PFSK-1 (cell line): ENCODE results near the gene HPD.

Experiments
- POLR2AphosphoS5 ChIP-seq: IDR thresholded peaks from 2 replicates; pipeline ENCODE4 v1.6.1; 2012; ENCODE audit warnings: low read depth, mild to moderate bottlenecking, control low read depth, low read length, moderate library complexity
- SIN3A ChIP-seq: IDR thresholded peaks from 2 replicates; pipeline ENCODE4 v1.6.1; 2012; ENCODE audit warnings: mild to moderate bottlenecking, low read length, moderate library complexity, borderline replicate concordance; ENCODE audit not compliant: insufficient read depth
- TAF1 ChIP-seq: IDR thresholded peaks from 2 replicates; pipeline ENCODE4 v1.6.1; 2012; ENCODE audit warnings: low read length, control low read depth, borderline replicate concordance; ENCODE audit not compliant: insufficient read depth
- TF ChIP-seq, protein P1 (sequence below), 2 experiments: IDR thresholded peaks; 2 replicates each; pipeline versions ENCODE4 v1.6.1 to v1.8.0; 2011 to 2012; ENCODE audit warnings: low read depth in 2 of 2, low read length in 2 of 2, control low read depth in 1 of 2, inconsistent platforms in 1 of 2, mild to moderate bottlenecking in 1 of 2, moderate library complexity in 1 of 2; ENCODE audit not compliant: insufficient read depth in 1 of 2

GRCh38 chr12:121857322-121858246 is 1.1 kb downstream of the HPD start:
- TF ChIP-seq TAF1 (no peak), POLR2AphosphoS5 (no peak), SIN3A (no peak)
- TF ChIP-seq, protein P1, sequence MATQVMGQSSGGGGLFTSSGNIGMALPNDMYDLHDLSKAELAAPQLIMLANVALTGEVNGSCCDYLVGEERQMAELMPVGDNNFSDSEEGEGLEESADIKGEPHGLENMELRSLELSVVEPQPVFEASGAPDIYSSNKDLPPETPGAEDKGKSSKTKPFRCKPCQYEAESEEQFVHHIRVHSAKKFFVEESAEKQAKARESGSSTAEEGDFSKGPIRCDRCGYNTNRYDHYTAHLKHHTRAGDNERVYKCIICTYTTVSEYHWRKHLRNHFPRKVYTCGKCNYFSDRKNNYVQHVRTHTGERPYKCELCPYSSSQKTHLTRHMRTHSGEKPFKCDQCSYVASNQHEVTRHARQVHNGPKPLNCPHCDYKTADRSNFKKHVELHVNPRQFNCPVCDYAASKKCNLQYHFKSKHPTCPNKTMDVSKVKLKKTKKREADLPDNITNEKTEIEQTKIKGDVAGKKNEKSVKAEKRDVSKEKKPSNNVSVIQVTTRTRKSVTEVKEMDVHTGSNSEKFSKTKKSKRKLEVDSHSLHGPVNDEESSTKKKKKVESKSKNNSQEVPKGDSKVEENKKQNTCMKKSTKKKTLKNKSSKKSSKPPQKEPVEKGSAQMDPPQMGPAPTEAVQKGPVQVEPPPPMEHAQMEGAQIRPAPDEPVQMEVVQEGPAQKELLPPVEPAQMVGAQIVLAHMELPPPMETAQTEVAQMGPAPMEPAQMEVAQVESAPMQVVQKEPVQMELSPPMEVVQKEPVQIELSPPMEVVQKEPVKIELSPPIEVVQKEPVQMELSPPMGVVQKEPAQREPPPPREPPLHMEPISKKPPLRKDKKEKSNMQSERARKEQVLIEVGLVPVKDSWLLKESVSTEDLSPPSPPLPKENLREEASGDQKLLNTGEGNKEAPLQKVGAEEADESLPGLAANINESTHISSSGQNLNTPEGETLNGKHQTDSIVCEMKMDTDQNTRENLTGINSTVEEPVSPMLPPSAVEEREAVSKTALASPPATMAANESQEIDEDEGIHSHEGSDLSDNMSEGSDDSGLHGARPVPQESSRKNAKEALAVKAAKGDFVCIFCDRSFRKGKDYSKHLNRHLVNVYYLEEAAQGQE (IDR thresholded peaks at IDR 0.05; ENCODE audit: insufficient read depth in 1 of 2, low read depth in 2 of 2, low read length in 2 of 2): no peak
